HEK293 (cell line): Measurements from ENCODE around the gene STUB1.

Experiments
- HOXC10 ChIP-seq: sonication (generic); formaldehyde crosslinking; IDR thresholded peaks from 2 replicates; pipeline ENCODE4 v1.8.1; 2023; ENCODE audit warnings: mild to moderate bottlenecking, missing genetic modification reagents
- ZBTB1 ChIP-seq: fragments of 450-650 bp; formaldehyde crosslinking; IDR thresholded peaks from 2 replicates; pipeline ENCODE4 v1.5.1; 2016; ENCODE audit warnings: missing biosample characterization, missing genetic modification characterization
- ZBTB7A ChIP-seq: fragments of 450-650 bp; formaldehyde crosslinking; IDR thresholded peaks from 2 replicates; pipeline ENCODE4 v1.5.1; 2016; ENCODE audit warnings: low read depth, missing biosample characterization, missing genetic modification characterization
- ZEB2 ChIP-seq: fragments of 450-650 bp; formaldehyde crosslinking; IDR thresholded peaks from 2 replicates; pipeline ENCODE4 v1.5.1; 2016; ENCODE audit warnings: missing biosample characterization, missing genetic modification characterization
- ZFP3 ChIP-seq: fragments of 450-650 bp; formaldehyde crosslinking; IDR thresholded peaks from 2 replicates; pipeline ENCODE4 v1.5.1; 2016; ENCODE audit warnings: low read depth, missing biosample characterization, missing genetic modification characterization
- ZNF146 ChIP-seq: fragments of 450-650 bp; formaldehyde crosslinking; IDR thresholded peaks from 2 replicates; pipeline ENCODE4 v1.5.1; 2016; ENCODE audit warnings: missing biosample characterization, missing genetic modification characterization
- ZNF202 ChIP-seq: fragments of 450-650 bp; formaldehyde crosslinking; IDR thresholded peaks from 2 replicates; pipeline ENCODE4 v1.5.1; 2016; ENCODE audit warnings: missing biosample characterization, missing genetic modification characterization, borderline replicate concordance
- ZNF214 ChIP-seq: fragments of 450-650 bp; formaldehyde crosslinking; IDR thresholded peaks from 2 replicates; pipeline ENCODE4 v1.5.1; 2017; ENCODE audit warnings: missing biosample characterization, mild to moderate bottlenecking, missing genetic modification characterization, borderline replicate concordance
- ZNF223 ChIP-seq: fragments of 450-650 bp; formaldehyde crosslinking; IDR thresholded peaks from 2 replicates; pipeline ENCODE4 v1.5.1; 2016; ENCODE audit warnings: missing biosample characterization, missing genetic modification characterization
- ZNF366 ChIP-seq: fragments of 450-650 bp; formaldehyde crosslinking; conservative IDR thresholded peaks from 2 replicates; pipeline ENCODE4 v1.5.1; 2016; ENCODE audit warnings: missing biosample characterization, missing genetic modification characterization
- ZNF510 ChIP-seq: fragments of 450-650 bp; formaldehyde crosslinking; IDR thresholded peaks from 2 replicates; pipeline ENCODE4 v1.5.1; 2018; ENCODE audit warnings: mild to moderate bottlenecking, missing genetic modification characterization, missing biosample characterization; ENCODE audit not compliant: insufficient replicate concordance
- ZNF549 ChIP-seq: fragments of 450-650 bp; IDR thresholded peaks from 2 replicates; pipeline ENCODE4 v1.5.1; 2018; ENCODE audit warnings: missing biosample characterization, missing genetic modification characterization, mild to moderate bottlenecking, inconsistent platforms, moderate library complexity
- ZNF768 ChIP-seq: fragments of 450-650 bp; formaldehyde crosslinking; IDR thresholded peaks from 2 replicates; pipeline ENCODE4 v1.5.1; 2018; ENCODE audit warnings: missing biosample characterization, mild to moderate bottlenecking, missing genetic modification characterization
- ZNF785 ChIP-seq: fragments of 450-650 bp; formaldehyde crosslinking; IDR thresholded peaks from 2 replicates; pipeline ENCODE4 v1.5.1; 2016; ENCODE audit warnings: missing biosample characterization, missing genetic modification characterization
- TF ChIP-seq, protein P1 (sequence below): fragments of 450-650 bp; formaldehyde crosslinking; IDR thresholded peaks from 2 replicates; pipeline ENCODE4 v1.5.1; 2016; ENCODE audit warnings: missing biosample characterization, missing genetic modification characterization
- TF ChIP-seq, protein P2 (sequence below): fragments of 450-650 bp; formaldehyde crosslinking; conservative IDR thresholded peaks from 2 replicates; pipeline ENCODE4 v1.5.1; 2016; ENCODE audit warnings: low read depth, missing biosample characterization, missing genetic modification characterization
- TF ChIP-seq, protein P3 (sequence below): fragments of 450-650 bp; formaldehyde crosslinking; conservative IDR thresholded peaks from 2 replicates; pipeline ENCODE4 v1.5.1; 2016; ENCODE audit warnings: low read depth, missing biosample characterization, missing genetic modification characterization
- TF ChIP-seq, protein P4 (sequence below): fragments of 450-650 bp; formaldehyde crosslinking; IDR thresholded peaks from 2 replicates; pipeline ENCODE4 v1.5.1; 2016; ENCODE audit warnings: missing biosample characterization, missing genetic modification characterization
- TF ChIP-seq, protein P5 (sequence below): fragments of 450-650 bp; formaldehyde crosslinking; IDR thresholded peaks from 2 replicates; pipeline ENCODE4 v1.5.1; 2016; ENCODE audit warnings: missing biosample characterization, missing genetic modification characterization
- TF ChIP-seq, protein P6 (sequence below): fragments of 450-650 bp; formaldehyde crosslinking; IDR thresholded peaks from 2 replicates; pipeline ENCODE4 v1.5.1; 2016; ENCODE audit warnings: missing biosample characterization, missing genetic modification characterization
- TF ChIP-seq, protein P7 (sequence below): fragments of 450-650 bp; formaldehyde crosslinking; optimal IDR thresholded peaks from 2 replicates; pipeline ENCODE3; 2016; ENCODE audit warnings: missing biosample characterization, mild to moderate bottlenecking, missing genetic modification characterization

Gene STUB1

DNA sequence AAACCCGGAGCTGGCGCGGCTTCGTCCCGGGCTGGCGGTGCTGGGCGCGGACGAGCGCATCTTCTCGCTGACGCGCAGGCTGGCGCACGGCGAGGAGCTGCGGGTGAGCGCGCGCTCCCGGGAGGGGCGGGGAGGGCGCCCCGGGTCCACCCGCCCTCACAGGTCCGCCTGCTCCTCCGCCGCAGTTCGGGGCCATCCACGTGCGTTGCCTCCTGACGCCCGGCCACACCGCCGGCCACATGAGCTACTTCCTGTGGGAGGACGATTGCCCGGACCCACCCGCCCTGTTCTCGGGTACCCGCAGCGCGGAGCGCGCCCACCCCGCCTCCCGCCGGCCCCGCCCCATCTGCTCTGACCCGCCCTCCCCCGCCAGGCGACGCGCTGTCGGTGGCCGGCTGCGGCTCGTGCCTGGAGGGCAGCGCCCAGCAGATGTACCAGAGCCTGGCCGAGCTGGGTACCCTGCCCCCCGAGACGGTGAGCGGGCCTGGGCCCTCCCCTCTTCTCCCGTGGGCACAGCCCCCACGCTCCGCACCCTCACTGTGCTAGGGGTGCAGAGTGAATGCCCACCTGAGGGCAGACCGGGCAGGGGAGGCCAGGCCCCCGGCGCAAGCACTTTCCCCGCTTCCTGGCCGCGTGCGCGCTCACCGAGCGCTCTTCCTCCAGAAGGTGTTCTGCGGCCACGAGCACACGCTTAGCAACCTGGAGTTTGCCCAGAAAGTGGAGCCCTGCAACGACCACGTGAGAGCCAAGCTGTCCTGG, 48.1 kb downstream of the STUB1 start (continued):
- TF ChIP-seq, protein P1, sequence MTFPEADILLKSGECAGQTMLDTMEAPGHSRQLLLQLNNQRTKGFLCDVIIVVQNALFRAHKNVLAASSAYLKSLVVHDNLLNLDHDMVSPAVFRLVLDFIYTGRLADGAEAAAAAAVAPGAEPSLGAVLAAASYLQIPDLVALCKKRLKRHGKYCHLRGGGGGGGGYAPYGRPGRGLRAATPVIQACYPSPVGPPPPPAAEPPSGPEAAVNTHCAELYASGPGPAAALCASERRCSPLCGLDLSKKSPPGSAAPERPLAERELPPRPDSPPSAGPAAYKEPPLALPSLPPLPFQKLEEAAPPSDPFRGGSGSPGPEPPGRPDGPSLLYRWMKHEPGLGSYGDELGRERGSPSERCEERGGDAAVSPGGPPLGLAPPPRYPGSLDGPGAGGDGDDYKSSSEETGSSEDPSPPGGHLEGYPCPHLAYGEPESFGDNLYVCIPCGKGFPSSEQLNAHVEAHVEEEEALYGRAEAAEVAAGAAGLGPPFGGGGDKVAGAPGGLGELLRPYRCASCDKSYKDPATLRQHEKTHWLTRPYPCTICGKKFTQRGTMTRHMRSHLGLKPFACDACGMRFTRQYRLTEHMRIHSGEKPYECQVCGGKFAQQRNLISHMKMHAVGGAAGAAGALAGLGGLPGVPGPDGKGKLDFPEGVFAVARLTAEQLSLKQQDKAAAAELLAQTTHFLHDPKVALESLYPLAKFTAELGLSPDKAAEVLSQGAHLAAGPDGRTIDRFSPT (tag by site-specific recombination), result peak; percentile 97
- TF ChIP-seq, protein P2, sequence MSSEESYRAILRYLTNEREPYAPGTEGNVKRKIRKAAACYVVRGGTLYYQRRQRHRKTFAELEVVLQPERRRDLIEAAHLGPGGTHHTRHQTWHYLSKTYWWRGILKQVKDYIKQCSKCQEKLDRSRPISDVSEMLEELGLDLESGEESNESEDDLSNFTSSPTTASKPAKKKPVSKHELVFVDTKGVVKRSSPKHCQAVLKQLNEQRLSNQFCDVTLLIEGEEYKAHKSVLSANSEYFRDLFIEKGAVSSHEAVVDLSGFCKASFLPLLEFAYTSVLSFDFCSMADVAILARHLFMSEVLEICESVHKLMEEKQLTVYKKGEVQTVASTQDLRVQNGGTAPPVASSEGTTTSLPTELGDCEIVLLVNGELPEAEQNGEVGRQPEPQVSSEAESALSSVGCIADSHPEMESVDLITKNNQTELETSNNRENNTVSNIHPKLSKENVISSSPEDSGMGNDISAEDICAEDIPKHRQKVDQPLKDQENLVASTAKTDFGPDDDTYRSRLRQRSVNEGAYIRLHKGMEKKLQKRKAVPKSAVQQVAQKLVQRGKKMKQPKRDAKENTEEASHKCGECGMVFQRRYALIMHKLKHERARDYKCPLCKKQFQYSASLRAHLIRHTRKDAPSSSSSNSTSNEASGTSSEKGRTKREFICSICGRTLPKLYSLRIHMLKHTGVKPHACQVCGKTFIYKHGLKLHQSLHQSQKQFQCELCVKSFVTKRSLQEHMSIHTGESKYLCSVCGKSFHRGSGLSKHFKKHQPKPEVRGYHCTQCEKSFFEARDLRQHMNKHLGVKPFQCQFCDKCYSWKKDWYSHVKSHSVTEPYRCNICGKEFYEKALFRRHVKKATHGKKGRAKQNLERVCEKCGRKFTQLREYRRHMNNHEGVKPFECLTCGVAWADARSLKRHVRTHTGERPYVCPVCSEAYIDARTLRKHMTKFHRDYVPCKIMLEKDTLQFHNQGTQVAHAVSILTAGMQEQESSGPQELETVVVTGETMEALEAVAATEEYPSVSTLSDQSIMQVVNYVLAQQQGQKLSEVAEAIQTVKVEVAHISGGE, result peak; percentile 54; the same call in 1 of the 2 replicates
- TF ChIP-seq ZBTB1 (tag by site-specific recombination), result no peak
- TF ChIP-seq ZBTB7A, result 0 out of 2 replicates have a peak, but pooled peaks have one; percentile 30
- TF ChIP-seq ZNF202, result no peak
- no peak for TF ChIP-seq ZNF510 (tag by site-specific recombination)
- TF ChIP-seq, protein P3, sequence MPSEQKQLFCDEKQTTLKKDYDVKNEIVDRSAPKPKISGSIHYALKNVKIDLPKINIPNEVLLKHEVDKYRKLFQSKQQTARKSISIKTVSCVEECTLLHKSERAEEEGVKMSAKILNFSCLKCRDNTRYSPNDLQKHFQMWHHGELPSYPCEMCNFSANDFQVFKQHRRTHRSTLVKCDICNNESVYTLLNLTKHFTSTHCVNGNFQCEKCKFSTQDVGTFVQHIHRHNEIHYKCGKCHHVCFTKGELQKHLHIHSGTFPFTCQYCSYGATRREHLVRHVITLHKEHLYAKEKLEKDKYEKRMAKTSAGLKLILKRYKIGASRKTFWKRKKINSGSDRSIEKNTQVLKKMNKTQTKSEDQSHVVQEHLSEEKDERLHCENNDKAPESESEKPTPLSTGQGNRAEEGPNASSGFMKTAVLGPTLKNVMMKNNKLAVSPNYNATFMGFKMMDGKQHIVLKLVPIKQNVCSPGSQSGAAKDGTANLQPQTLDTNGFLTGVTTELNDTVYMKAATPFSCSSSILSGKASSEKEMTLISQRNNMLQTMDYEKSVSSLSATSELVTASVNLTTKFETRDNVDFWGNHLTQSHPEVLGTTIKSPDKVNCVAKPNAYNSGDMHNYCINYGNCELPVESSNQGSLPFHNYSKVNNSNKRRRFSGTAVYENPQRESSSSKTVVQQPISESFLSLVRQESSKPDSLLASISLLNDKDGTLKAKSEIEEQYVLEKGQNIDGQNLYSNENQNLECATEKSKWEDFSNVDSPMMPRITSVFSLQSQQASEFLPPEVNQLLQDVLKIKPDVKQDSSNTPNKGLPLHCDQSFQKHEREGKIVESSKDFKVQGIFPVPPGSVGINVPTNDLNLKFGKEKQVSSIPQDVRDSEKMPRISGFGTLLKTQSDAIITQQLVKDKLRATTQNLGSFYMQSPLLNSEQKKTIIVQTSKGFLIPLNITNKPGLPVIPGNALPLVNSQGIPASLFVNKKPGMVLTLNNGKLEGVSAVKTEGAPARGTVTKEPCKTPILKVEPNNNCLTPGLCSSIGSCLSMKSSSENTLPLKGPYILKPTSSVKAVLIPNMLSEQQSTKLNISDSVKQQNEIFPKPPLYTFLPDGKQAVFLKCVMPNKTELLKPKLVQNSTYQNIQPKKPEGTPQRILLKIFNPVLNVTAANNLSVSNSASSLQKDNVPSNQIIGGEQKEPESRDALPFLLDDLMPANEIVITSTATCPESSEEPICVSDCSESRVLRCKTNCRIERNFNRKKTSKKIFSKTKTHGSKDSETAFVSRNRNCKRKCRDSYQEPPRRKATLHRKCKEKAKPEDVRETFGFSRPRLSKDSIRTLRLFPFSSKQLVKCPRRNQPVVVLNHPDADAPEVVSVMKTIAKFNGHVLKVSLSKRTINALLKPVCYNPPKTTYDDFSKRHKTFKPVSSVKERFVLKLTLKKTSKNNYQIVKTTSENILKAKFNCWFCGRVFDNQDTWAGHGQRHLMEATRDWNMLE (tag by site-specific recombination), result no peak
- TF ChIP-seq ZNF146, result no peak
- 0 out of 2 replicates have a peak, but pooled peaks have one; percentile 59 for TF ChIP-seq ZEB2 (tag by site-specific recombination)
- TF ChIP-seq ZNF366 (tag by site-specific recombination), result no peak
- TF ChIP-seq ZNF768, result no peak
- no peak for TF ChIP-seq ZNF785 (tag by site-specific recombination)
- no peak for TF ChIP-seq ZNF549
- no peak for TF ChIP-seq ZNF214 (tag by site-specific recombination)
- no peak for TF ChIP-seq ZFP3 (tag by site-specific recombination)
- TF ChIP-seq ZNF223 (tag by site-specific recombination), result no peak
- TF ChIP-seq, protein P4, sequence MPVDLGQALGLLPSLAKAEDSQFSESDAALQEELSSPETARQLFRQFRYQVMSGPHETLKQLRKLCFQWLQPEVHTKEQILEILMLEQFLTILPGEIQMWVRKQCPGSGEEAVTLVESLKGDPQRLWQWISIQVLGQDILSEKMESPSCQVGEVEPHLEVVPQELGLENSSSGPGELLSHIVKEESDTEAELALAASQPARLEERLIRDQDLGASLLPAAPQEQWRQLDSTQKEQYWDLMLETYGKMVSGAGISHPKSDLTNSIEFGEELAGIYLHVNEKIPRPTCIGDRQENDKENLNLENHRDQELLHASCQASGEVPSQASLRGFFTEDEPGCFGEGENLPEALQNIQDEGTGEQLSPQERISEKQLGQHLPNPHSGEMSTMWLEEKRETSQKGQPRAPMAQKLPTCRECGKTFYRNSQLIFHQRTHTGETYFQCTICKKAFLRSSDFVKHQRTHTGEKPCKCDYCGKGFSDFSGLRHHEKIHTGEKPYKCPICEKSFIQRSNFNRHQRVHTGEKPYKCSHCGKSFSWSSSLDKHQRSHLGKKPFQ (tag by site-specific recombination), result no peak
- TF ChIP-seq, protein P5, sequence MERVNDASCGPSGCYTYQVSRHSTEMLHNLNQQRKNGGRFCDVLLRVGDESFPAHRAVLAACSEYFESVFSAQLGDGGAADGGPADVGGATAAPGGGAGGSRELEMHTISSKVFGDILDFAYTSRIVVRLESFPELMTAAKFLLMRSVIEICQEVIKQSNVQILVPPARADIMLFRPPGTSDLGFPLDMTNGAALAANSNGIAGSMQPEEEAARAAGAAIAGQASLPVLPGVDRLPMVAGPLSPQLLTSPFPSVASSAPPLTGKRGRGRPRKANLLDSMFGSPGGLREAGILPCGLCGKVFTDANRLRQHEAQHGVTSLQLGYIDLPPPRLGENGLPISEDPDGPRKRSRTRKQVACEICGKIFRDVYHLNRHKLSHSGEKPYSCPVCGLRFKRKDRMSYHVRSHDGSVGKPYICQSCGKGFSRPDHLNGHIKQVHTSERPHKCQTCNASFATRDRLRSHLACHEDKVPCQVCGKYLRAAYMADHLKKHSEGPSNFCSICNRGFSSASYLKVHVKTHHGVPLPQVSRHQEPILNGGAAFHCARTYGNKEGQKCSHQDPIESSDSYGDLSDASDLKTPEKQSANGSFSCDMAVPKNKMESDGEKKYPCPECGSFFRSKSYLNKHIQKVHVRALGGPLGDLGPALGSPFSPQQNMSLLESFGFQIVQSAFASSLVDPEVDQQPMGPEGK (tag by site-specific recombination), result peak; percentile 81
- TF ChIP-seq HOXC10 (CRISPR knock-in tag), result no peak
- TF ChIP-seq, protein P6, sequence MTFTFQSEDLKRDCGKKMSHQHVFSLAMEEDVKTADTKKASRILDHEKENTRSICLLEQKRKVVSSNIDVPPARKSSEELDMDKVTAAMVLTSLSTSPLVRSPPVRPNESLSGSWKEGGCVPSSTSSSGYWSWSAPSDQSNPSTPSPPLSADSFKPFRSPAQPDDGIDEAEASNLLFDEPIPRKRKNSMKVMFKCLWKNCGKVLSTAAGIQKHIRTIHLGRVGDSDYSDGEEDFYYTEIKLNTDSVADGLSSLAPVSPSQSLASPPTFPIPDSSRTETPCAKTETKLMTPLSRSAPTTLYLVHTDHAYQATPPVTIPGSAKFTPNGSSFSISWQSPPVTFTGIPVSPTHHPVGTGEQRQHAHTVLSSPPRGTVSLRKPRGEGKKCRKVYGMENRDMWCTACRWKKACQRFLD (tag by site-specific recombination), result no peak
- TF ChIP-seq, protein P7, sequence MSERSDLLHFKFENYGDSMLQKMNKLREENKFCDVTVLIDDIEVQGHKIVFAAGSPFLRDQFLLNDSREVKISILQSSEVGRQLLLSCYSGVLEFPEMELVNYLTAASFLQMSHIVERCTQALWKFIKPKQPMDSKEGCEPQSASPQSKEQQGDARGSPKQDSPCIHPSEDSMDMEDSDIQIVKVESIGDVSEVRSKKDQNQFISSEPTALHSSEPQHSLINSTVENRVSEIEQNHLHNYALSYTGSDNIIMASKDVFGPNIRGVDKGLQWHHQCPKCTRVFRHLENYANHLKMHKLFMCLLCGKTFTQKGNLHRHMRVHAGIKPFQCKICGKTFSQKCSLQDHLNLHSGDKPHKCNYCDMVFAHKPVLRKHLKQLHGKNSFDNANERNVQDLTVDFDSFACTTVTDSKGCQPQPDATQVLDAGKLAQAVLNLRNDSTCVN (tag by site-specific recombination), result peak; percentile 86
